K562 (cell line): Measurements from ENCODE around the gene FBXO44. TPM values are rescaled to one million over a fixed set of nuclear protein-coding genes. Genes with fewer than 3 reads are reported as not detected.
A peak's percentile ranks its signal among the peaks of the same experiment; 100 is the strongest.

Experiments used
- ARID1B ChIP-seq: fragments of 450-650 bp; IDR thresholded peaks from 2 replicates; pipeline ENCODE4 v1.6.1; 2016; ENCODE audit warnings: antibody characterized with exemption, mild to moderate bottlenecking, inconsistent platforms
- DIDO1 ChIP-seq: fragments of 450-650 bp; IDR thresholded peaks from 2 replicates; pipeline ENCODE4 v1.6.1; 2016; ENCODE audit warnings: low read depth, missing biosample characterization, missing genetic modification characterization
- HDAC3 ChIP-seq: fragments of 450-650 bp; IDR thresholded peaks from 2 replicates; pipeline ENCODE4 v1.6.1; 2018; ENCODE audit warnings: borderline replicate concordance, mild to moderate bottlenecking, moderate library complexity; ENCODE audit not compliant: partially characterized antibody
- MCM3 ChIP-seq: fragments of 450-650 bp; IDR thresholded peaks from 2 replicates; pipeline ENCODE4 v1.6.1; 2016
- NCOA4 ChIP-seq: fragments of 450-650 bp; IDR thresholded peaks from 2 replicates; pipeline ENCODE4 v1.6.1; 2018; ENCODE audit warnings: mild to moderate bottlenecking; ENCODE audit not compliant: partially characterized antibody
- RCOR1 ChIP-seq, 2 experiments: IDR thresholded peaks; 2 replicates each; pipeline ENCODE4 v1.6.1; 2012; ENCODE audit warnings: low read depth in 2 of 2, low read length in 2 of 2, borderline replicate concordance in 1 of 2, improper control_type of control experiment in 1 of 2
- SMAD1 ChIP-seq: fragments of 150-350 bp; IDR thresholded peaks from 2 replicates; pipeline ENCODE4 v1.6.1; 2014; ENCODE audit warnings: low read length, low read depth; ENCODE audit not compliant: partially characterized antibody
- SMARCE1 ChIP-seq: fragments of 450-650 bp; IDR thresholded peaks from 2 replicates; pipeline ENCODE4 v1.7.1; 2016; ENCODE audit warnings: mild to moderate bottlenecking
- TAF1 ChIP-seq: IDR thresholded peaks from 2 replicates; pipeline ENCODE4 v1.6.1; 2011; ENCODE audit warnings: mild to moderate bottlenecking, low read length, moderate library complexity; ENCODE audit not compliant: insufficient read depth, control insufficient read depth, severe bottlenecking; ENCODE audit errors: extremely low read depth
- TCF7L2 ChIP-seq: fragments of 150-350 bp; IDR thresholded peaks from 2 replicates; pipeline ENCODE4 v1.6.1; 2016; ENCODE audit warnings: low read depth, mild to moderate bottlenecking, low read length, moderate library complexity
- ZFP36 ChIP-seq: fragments of 150-350 bp; IDR thresholded peaks from 2 replicates; pipeline ENCODE4 v1.6.1; 2018; ENCODE audit warnings: low read length, low read depth; ENCODE audit not compliant: partially characterized antibody
- ZNF140 ChIP-seq: fragments of 250-450 bp; sonication (Bioruptor Pico); IDR thresholded peaks from 2 replicates; pipeline ENCODE4 v1.8.0; 2021; ENCODE audit warnings: moderate library complexity, mild to moderate bottlenecking, inconsistent platforms
- ZNF143 ChIP-seq: sonication (generic); formaldehyde crosslinking; IDR thresholded peaks from 2 replicates; pipeline ENCODE4 v1.9.0; 2022; ENCODE audit warnings: mild to moderate bottlenecking, missing genetic modification reagents
- ZNF174 ChIP-seq: fragments of 250-450 bp; sonication (Bioruptor Pico); IDR thresholded peaks from 2 replicates; pipeline ENCODE4 v1.4.0; 2020; ENCODE audit warnings: mild to moderate bottlenecking
- ZNF24 ChIP-seq: fragments of 450-650 bp; IDR thresholded peaks from 2 replicates; pipeline ENCODE4 v1.6.1; 2016
- ZNF695 ChIP-seq: fragments of 450-650 bp; formaldehyde crosslinking; IDR thresholded peaks from 2 replicates; pipeline ENCODE4 v1.4.0; 2020; ENCODE audit warnings: mild to moderate bottlenecking, moderate library complexity
- polyA plus RNA-seq, 8 experiments: library from polyadenylated mRNA; depleted of rRNA in 4 of 8; stranded (reverse) in 5 of 8; unstranded in 3 of 8; fragments of >200 nt; fragmentation: Nextera tagmentation in 2 of 8; fragmentation: Illumina TruSeq in 1 of 8; extraction: Ambion mirVana in 2 of 8; extraction: Trizol in 1 of 8; gene quantifications; 2 replicates each; pipeline versions ENCODE4 v1.2.1 to v1.2.3, GENCODE V29; 2011 to 2014; ENCODE audit warnings: inconsistent platforms in 1 of 8, missing spikeins in 1 of 8
- total RNA-seq, 7 experiments: library from RNA; depleted of rRNA in 6 of 7; stranded (reverse); fragments of >200 nt in 6 of 7; fragmentation: Illumina TruSeq in 2 of 7; extraction: Trizol in 2 of 7; gene quantifications; 2 replicates each; pipeline versions ENCODE4 v1.2.1 to v1.2.3, GENCODE V29; 2011 to 2021; ENCODE audit warnings: low replicate concordance in 1 of 7
- TF ChIP-seq, protein P1 (sequence below): fragments of 450-650 bp; conservative IDR thresholded peaks from 2 replicates; pipeline ENCODE4 v1.6.1; 2016; ENCODE audit warnings: missing genetic modification characterization, low read depth, mild to moderate bottlenecking, control low read depth, missing compliant biosample characterization
- TF ChIP-seq, protein P2 (sequence below): sonication (generic); formaldehyde crosslinking; IDR thresholded peaks from 2 replicates; pipeline ENCODE4 v1.9.0; 2022; ENCODE audit warnings: mild to moderate bottlenecking, missing genetic modification reagents
- TF ChIP-seq, protein P3 (sequence below): fragments of 450-650 bp; IDR thresholded peaks from 2 replicates; pipeline ENCODE4 v1.6.1; 2016; ENCODE audit warnings: borderline replicate concordance
- TF ChIP-seq, protein P4 (sequence below): fragments of 450-650 bp; formaldehyde crosslinking; IDR thresholded peaks from 2 replicates; pipeline ENCODE4 v1.4.0; 2022; ENCODE audit warnings: missing genetic modification characterization

Gene FBXO44
- total and polyA plus RNA-seq, 9 of the 15 experiments (the other 6 are each of a cell fraction or from before 2014, with no cell fraction given): 0.69 to 20.9 (median 6.7) TPM

DNA sequence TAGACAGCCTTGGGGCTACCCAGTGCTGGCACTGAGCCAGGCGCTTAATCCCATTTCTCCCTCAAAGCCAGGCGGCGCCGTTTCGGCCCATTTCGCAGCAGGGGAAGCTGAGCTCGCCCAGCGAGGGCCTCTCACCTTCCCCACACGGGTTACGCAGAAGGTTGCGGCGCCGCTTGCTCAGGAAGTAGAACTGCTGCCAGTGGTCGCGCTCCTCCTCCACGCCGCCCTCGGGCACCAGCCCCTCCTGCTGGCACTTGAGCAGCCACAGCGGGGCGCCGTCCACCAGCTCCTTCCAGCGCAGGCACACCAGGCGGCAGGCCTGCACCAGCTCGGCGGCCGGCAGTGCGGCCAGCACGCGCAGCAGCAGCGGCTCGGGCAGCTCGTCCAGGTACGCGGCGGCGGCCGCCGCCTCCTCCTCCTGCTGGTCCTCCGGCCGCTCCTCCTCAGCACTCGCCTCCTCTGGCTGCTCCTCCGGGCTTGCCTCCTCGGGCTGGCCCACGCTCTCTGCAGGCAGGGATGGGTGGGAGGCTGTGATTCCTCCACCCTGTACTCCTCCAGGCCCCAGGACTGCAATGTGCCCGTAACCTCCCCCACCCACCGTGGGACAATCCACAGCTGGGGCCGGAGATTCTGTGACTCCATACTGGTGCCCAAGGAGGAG is 4.2 kb upstream of the FBXO44 start (continued):
- TF ChIP-seq RCOR1 (IDR thresholded peaks at IDR 0.05; ENCODE audit: borderline replicate concordance in 1 of 2, low read depth in 2 of 2, low read length in 2 of 2): peak; percentile 42 to 79; a peak in 3 of 4 replicates
- no peak for TF ChIP-seq TCF7L2
- no peak for TF ChIP-seq MCM3
- TF ChIP-seq, protein P1, sequence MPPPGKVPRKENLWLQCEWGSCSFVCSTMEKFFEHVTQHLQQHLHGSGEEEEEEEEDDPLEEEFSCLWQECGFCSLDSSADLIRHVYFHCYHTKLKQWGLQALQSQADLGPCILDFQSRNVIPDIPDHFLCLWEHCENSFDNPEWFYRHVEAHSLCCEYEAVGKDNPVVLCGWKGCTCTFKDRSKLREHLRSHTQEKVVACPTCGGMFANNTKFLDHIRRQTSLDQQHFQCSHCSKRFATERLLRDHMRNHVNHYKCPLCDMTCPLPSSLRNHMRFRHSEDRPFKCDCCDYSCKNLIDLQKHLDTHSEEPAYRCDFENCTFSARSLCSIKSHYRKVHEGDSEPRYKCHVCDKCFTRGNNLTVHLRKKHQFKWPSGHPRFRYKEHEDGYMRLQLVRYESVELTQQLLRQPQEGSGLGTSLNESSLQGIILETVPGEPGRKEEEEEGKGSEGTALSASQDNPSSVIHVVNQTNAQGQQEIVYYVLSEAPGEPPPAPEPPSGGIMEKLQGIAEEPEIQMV (tag): no peak
- no peak for TF ChIP-seq DIDO1 (tag)
- TF ChIP-seq, protein P2, sequence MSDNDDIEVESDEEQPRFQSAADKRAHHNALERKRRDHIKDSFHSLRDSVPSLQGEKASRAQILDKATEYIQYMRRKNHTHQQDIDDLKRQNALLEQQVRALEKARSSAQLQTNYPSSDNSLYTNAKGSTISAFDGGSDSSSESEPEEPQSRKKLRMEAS (CRISPR knock-in tag): peak; percentile 86
- no peak for TF ChIP-seq ZNF140 (CRISPR knock-in tag)
- TF ChIP-seq SMAD1: peak; percentile 77
- TF ChIP-seq ZNF174 (CRISPR knock-in tag): no peak
- peak; percentile 86 for TF ChIP-seq ZNF24
- no peak for TF ChIP-seq HDAC3
- TF ChIP-seq TAF1: no peak
- peak; percentile 55 for TF ChIP-seq ARID1B
- TF ChIP-seq, protein P3, sequence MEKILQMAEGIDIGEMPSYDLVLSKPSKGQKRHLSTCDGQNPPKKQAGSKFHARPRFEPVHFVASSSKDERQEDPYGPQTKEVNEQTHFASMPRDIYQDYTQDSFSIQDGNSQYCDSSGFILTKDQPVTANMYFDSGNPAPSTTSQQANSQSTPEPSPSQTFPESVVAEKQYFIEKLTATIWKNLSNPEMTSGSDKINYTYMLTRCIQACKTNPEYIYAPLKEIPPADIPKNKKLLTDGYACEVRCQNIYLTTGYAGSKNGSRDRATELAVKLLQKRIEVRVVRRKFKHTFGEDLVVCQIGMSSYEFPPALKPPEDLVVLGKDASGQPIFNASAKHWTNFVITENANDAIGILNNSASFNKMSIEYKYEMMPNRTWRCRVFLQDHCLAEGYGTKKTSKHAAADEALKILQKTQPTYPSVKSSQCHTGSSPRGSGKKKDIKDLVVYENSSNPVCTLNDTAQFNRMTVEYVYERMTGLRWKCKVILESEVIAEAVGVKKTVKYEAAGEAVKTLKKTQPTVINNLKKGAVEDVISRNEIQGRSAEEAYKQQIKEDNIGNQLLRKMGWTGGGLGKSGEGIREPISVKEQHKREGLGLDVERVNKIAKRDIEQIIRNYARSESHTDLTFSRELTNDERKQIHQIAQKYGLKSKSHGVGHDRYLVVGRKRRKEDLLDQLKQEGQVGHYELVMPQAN: no peak
- TF ChIP-seq ZNF143 (CRISPR knock-in tag): 0 out of 2 replicates have a peak, but pooled peaks have one; percentile 7
- TF ChIP-seq, protein P4, sequence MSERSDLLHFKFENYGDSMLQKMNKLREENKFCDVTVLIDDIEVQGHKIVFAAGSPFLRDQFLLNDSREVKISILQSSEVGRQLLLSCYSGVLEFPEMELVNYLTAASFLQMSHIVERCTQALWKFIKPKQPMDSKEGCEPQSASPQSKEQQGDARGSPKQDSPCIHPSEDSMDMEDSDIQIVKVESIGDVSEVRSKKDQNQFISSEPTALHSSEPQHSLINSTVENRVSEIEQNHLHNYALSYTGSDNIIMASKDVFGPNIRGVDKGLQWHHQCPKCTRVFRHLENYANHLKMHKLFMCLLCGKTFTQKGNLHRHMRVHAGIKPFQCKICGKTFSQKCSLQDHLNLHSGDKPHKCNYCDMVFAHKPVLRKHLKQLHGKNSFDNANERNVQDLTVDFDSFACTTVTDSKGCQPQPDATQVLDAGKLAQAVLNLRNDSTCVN (CRISPR knock-in tag): no peak
- TF ChIP-seq ZNF695 (CRISPR knock-in tag): no peak
- TF ChIP-seq SMARCE1: no peak
- TF ChIP-seq NCOA4: no peak
- TF ChIP-seq ZFP36: peak; percentile 99
